NCI-H524 (cell line): ENCODE data around the gene KRTAP12-4.
"Not testable (repeated sequence)": the region's sequence is repeated elsewhere in the genome, so short reads cannot be mapped to it uniquely, and the experiment has no call there.

Experiments
- DNase-seq, 2 experiments: peaks; one replicate each; lab custom pipeline; 2025; lab: John Stamatoyannopoulos, UW

Gene KRTAP12-4

DNA sequence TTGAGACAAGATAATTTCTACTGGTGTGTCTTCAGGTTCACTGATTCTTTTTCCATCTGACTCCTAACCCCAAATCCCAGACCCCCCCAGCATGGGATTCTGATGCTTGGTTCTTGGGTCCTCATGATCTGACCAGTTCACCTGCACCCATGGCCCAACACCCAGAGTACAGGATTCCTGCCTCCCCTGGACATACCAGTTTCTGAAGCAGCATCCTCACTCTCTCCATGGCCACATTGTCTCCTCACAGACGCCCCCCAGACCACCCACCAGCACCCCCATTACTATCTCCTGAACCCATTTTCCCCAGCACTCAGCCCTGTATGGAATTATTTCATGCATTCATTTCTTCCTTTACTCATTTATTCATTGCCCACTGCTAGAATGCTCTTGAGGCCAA lies 2.4 kb upstream of the KRTAP12-4 start:
- DNase-seq = no peak

DNA sequence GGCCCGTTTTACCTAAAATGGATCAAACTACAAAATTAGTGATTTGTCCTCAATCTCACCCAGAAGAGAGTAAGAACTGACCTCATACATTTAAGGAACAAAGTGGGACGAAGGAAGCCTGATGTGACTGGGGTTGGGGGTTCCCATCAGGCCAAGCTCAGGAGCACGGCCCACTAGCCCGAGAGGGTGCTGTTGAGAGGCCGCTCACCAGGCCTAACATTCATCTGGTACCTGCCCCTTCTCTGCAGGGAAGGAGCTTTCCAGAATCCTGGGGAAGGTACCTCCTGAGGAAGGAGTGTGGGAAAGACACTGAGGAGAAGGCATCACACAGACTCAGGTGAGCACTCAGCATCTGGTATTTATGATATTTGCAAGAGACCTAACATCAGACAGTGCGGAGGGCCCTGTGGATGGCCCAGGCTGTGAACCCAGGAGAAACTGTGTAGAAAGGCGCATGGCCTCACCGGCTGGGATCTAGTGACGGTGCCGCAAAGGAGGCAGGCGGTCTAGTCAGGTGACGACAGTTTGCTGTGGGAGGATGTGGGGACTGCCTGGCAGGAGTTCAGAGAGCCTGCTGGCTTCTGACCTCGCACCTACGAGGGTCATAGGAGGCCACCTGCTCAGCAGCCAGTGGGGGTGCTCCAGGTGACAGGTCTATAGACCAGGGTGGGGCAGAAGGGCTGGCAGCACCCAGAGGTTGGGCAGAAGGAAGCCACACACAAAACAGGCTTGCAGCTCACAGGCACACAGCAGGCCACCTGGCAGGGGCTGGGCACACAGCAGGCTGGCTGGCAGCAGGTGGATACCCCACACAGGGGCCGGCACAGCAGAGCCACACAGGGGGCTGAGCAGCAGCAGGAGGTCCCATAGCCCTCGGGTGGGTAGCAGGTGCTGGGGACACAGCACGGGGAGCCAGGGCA lies 543 bp downstream of the KRTAP12-4 start:
- DNase-seq = no peak

GRCh38 chr21:44653123-44653522 lies 1.3 kb downstream of the KRTAP12-4 start:
- DNase-seq = no peak

DNA sequence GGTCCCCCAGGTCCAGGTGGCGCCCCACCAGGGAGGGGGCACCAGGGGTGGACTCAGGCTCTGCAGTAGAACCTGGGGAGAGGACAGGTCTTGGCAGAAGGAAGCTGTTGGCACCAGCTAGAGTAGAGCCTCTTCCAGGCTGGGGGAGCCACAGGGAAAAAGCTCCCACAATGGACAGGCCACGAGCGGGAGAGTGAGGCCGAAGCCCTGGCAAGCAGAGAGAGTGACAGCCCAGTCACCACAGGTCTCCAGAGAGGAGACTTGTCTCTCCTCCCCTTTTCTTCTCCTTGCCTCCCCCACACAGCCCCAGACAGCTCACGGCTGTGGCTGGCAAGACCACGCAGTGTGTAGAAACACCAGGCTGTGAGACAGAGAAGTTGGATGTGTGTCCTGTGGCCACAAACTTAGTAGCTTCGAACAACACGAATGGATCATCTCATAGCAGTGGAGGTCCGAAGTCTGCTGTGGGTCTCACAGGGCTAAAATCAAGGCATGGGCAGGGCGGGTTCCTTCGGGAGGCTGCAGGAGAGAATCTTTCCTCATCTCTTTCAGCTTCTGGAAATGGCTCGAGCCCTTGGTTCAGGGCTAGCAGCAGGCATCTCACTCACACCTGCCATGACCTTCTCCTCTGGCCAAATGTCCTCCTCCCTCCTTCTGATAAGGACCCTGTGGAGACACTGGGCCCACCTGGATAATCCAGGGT lies 3.3 kb downstream of the KRTAP12-4 start:
- no peak for DNase-seq

DNA sequence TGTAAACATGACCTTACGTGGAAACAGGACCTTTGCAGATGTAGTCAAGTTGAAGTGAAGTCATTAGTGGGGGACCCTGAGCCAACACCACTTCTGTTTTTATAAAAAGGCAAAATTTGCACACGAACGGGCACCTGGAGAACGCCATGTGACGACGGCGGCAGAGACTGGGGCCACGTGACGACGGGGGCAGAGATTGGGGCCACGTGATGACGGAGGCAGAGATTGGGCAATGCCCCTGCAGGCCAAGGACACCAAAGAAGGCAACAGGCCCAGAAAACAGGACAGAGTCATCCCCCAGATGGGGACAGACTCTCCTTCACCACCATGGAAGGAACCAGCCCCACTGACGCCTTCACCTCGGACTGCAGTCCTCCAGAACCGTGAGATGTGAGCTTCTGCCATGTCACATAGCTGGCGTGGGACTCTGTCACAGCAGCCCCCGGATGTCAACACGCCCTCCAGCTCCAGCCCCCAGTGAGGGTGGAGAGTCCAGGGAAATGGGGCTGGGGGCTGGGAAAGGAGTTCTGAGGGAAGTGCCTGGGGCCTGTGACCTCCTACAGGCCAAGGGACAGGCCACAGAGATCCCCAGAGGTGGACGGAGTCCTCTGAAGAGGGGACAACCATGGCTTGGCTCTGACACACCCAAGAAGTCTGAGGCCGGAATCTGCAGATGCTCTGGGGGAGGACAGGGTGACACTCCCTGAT lies 4.0 kb downstream of the KRTAP12-4 start:
- no peak for DNase-seq

DNA sequence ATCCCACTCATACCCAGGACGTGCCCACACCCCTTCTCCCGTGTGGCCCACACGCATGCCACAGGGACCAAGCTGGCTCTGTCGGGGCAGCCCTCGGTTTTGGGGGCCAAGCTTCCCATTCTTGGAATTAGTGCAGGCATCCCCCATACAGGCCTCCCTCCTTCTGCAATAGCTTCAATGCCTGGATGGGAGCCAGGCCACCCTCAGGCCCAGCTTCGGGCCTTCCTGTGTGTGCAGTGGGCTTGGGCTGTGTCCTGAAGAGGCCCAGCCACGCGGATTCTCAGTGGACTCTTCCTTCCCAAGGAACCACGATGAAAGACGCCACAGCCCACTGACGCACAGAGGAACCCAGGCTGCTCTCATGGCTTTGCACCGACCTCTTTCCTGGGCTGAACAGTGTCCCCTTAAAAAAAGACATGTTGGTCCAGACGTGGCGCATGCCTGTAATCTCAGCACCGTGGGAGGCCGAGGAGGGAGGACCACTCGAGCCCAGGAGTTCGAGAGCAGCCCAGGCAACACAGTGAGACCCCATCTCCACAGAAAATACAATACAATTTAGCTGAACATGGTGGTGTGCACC lies 4.8 kb downstream of the KRTAP12-4 start:
- no peak for DNase-seq

DNA sequence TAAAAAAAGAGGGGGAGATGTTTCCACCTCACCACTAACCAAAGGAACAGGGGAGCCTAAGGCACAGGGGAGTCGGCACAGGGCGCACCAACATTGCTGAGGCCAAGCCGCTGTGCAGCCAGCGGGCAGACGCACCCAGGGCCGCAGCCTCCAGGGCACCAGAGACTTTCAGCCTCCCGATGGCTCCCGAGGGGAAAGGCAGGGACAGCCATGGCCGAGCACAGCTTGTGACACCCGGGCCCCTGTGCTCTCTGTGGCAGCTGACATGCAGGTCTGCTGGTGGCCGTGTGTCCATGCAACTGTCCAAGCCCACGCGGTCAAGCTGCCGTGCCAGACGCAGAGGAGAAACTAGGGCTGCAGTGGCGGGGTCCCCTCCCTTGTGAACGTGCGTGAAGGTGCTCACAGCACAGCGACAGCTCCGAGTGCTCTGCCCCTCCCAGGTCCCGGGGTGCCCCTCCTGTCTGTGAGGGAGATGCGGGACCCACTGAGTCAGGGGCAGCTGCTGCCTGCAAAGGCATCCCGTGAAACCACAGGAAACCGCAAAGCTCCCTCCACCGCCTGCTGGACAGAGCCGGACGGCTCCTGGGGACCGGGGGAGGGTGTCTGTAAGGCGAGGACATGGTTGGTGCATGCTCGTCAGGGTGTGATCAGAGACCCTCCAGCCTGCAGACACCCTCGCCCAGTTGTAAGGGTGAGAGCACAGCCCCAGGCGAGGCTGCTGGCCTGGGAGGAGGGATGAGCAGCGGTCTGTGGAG lies 5.7 kb downstream of the KRTAP12-4 start:
- DNase-seq = no peak

- peak; percentile 42 to 67 for DNase-seq
These were observed 7.3 kb downstream of the KRTAP12-4 start for GRCh38 chr21:44647222-44647552.

GRCh38 chr21:44646366-44647221 lies 7.9 kb downstream of the KRTAP12-4 start, which contains the start of gene KRTAP10-11:
TSS of gene KRTAP10-11 (plus strand) at chr21:44646414. CDS start at chr21:44646459, 45 bp downstream.
- peak in 1 of 2 experiments; percentile 24 for DNase-seq

DNA sequence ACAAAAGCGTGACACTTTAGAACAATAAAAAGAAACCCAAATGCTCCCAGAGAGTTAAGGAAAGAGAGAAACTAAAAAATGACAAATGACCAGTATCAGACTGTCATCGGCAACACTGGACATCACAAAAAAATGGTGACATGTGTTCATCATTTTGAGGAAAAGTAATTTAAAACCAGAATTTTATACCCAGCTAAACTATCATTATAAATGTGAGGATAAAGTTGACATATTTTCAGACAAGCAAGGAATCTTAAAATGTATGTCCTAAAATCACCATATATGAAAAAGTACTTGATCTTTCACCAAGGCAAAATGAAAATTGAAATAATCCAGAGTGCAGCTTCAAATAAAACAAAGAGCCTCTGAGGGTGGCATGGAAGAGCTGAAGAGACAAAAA lies 9.6 kb downstream of the KRTAP12-4 start:
- DNase-seq = no peak

DNA sequence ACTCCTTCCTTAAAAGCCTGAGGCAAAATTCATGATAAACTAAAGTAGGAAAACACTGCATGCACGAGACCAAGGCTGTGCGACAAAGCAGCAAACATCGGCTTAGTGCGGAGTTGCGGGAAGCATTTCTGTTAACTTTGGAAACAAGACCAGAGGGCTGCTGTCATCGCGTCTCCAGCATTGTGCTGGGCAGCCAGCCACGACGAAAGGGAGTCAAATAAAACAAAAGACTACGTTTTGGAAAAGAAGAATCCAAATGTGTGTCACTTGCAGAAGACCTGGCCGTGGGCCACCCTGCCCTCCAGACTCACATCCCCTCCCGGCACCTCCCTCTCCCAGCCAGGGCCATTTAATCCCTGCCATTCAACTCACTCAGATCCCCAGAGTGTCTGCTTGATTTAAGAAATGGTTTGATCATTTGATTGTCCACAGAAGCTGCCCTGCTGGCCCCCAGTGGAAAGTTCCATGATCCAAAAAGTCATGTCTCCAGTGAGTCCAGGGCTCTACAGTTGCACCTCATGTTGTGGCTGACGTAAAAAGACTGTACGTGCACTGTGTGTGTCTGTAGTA lies 10.6 kb downstream of the KRTAP12-4 start:
- no peak for DNase-seq

- no peak for DNase-seq
These were observed 13.7 kb downstream of the KRTAP12-4 start for GRCh38 chr21:44640761-44641160.

DNA sequence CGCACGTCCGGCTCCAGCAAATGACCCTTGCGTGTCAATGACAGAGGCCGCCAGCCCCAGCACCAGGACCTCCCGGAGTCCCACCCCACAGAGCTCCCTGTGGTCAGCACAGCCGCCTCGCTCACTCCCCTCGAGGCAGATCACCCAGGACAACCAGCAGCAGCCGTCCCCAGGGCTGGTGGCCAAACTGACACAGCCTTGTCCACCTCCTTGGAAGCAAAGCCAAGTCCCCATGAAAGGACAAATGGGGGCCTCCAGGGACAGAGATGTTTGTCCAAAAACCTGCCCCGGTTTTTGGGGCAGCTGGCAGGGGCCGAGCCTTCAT lies 15.2 kb downstream of the KRTAP12-4 start:
- DNase-seq = no peak

DNA sequence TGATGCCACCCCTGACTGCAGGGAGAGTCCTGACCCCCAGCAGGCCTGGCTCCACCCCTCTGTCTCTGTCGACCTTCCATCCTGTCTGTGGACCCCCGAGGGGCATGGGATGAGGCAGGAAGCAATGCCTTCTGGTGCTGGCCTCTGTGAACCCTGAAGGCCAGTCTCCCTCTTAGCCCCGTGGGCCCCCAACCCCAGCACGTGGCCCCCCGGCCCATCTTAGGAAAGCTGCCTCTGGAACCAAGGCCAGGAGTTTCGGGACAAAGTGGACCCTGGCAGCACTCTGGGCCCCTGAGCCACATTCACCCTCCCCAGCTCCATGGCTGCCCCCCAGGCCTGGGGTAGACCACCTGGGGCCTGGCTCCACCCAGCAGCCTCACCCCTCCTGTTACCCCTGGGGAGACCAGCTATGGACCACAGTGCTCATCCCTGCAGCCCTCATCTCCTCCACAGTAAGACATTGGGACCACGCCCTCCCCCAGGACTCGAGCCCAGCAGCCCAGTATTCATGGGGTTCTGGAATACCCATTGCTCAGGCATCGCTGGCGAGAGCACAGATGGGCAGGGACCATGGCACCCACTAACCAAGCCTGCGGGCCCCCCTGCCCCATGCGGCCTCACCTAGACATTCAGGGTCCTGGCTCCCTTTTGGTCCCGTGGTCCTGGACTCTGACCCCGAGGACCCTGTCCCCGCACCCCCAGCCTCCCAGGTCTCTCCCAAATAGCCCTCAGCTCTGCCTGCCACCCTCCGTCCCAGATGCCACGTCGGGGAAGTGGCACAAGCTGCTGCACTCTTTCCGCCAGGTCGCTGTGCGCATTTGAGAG lies 15.7 kb downstream of the KRTAP12-4 start:
- DNase-seq = not testable (repeated sequence)

DNA sequence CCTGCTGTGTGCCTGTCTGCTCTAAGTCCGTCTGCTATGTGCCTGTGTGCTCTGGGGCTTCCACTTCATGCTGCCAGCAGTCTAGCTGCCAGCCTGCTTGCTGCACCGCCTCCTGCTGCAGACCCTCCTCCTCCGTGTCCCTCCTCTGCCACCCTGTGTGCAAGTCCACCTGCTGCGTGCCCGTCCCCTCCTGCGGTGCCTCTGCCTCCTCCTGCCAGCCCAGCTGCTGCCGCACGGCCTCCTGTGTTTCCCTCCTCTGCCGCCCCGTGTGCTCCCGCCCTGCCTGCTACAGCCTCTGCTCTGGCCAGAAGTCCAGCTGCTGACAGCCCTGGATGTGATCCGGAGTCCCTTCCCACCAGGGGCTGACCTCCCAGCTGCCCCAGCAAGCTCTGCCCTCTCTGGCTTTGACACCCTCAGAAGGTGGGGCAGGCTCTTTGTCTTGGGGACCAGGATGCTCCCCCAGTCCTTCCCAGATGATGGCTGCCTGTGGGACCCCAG lies 16.6 kb downstream of the KRTAP12-4 start:
- not testable (repeated sequence) for DNase-seq

DNA sequence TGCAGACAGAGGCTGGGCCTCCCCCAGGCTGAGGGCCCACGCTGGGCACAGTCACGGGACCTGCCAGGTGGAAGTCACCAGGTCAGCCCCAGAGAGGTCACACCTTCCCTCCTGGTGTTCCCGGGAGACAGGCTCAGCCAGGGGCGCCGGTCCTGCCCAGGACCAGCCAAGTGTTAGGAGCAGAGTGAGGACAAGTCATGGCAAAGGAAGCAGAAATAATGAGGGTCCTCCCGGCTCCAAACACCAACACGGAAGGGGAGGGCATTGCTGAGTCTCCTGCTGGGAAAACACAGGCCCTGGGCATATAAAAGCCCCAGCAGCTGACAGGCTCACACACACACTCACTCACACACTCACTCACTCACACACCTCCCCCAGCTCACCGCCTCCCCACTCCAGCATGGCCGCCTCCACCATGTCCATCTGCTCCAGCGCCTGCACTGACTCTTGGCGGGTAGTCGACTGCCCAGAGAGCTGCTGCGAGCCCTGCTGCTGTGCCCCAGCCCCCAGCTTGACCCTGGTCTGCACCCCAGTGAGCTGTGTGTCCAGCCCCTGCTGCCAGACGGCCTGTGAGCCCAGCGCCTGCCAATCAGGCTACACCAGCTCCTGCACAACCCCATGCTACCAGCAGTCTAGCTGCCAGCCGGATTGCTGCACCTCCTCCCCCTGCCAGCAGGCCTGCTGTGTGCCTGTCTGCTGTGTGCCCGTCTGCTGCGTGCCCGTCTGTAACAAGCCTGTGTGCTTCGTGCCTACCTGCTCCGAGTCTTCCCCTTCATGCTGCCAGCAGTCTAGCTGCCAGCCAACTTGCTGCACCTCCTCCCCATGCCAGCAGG lies 17.2 kb downstream of the KRTAP12-4 start, which contains the start of gene KRTAP10-10:
TSS of gene KRTAP10-10 (plus strand) at position 339 of the 833 bp plus-strand sequence. CDS start at position 401, 62 bp downstream.
- peak; percentile 8 to 64 for DNase-seq

DNA sequence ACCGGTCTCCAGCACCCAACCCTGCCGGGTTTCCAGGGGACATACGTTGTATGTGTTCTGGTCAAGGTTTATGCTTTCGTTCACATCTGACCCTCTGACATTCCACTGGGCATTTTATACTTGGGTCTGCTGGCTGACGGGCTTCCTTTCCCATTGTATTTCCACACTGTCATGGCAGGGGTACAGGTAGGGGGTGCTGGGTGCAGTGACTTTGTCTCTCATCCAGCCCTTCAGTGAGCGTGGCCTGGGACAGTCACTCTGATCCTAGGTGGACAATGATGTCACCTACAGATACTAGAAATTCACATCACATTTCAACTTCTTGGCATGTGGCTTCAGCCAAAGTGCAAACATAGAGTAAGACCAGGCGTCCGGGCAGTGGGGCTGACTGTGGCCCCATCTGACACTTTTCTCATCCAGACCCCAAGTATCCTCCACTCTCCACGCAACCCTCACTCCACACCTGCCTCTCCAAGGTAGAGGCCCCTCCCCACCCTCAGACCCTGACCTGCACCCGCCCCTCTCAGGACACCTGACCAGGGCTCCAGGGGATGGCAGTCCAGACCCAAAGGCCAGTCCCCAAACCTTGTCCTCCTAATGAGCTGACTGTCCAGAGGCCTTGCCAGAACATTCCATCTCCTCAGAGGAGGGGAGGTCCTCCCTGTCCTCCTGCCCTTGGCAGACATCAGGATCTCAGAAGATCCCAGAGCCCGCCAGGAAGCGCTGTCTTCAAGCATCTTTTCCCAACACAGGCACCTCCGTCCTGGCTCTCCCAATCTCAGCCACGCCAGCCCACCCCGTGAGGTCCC lies 18.0 kb downstream of the KRTAP12-4 start:
- DNase-seq = no peak
